K562 (cell line): ENCODE data around the gene TUBB2A. TPM values are rescaled to one million over a fixed set of nuclear protein-coding genes. Genes with fewer than 3 reads are reported as not detected.

ENCODE experiments used
- BCOR ChIP-seq: fragments of 450-650 bp; IDR thresholded peaks from 2 replicates; pipeline ENCODE4 v1.6.1; 2016
- DDX20 ChIP-seq: fragments of 450-650 bp; IDR thresholded peaks from 2 replicates; pipeline ENCODE4 v1.6.1; 2016; ENCODE audit warnings: missing genetic modification characterization, low read depth, mild to moderate bottlenecking, missing compliant biosample characterization, moderate library complexity
- DPF2 ChIP-seq: fragments of 450-650 bp; IDR thresholded peaks from 2 replicates; pipeline ENCODE4 v1.6.1; 2016
- HDAC6 ChIP-seq: IDR thresholded peaks from 2 replicates; pipeline ENCODE4 v1.6.1; 2012; ENCODE audit warnings: low read depth, mild to moderate bottlenecking, control low read depth, inconsistent platforms, low read length, moderate library complexity
- NEUROD1 ChIP-seq: fragments of 150-350 bp; IDR thresholded peaks from 2 replicates; pipeline ENCODE4 v1.6.1; 2014; ENCODE audit warnings: borderline replicate concordance, low read length, low read depth; ENCODE audit not compliant: partially characterized antibody
- PHTF2 ChIP-seq: fragments of 250-450 bp; sonication (Bioruptor Pico); IDR thresholded peaks from 2 replicates; pipeline ENCODE4 v1.5.0; 2021; ENCODE audit warnings: mild to moderate bottlenecking
- RFX7 ChIP-seq: fragments of 250-450 bp; sonication (Bioruptor Pico); IDR thresholded peaks from 2 replicates; pipeline ENCODE4 v1.5.1; 2021; ENCODE audit warnings: mild to moderate bottlenecking
- ZFX ChIP-seq: sonication (generic); formaldehyde crosslinking; IDR thresholded peaks from 2 replicates; pipeline ENCODE4 v1.8.0; 2022; ENCODE audit warnings: mild to moderate bottlenecking, missing genetic modification reagents, moderate library complexity
- ZMIZ1 ChIP-seq, 2 experiments: fragments of 150-350 bp in 1 of 2; IDR thresholded peaks; 2 replicates each; pipeline ENCODE4 v1.6.1; 2012 to 2016; ENCODE audit warnings: low read depth in 2 of 2, low read length in 2 of 2, mild to moderate bottlenecking in 1 of 2, moderate library complexity in 1 of 2
- ZNF407 ChIP-seq: fragments of 450-650 bp; IDR thresholded peaks from 2 replicates; pipeline ENCODE4 v1.6.1; 2016; ENCODE audit warnings: low read depth
- ZNF551 ChIP-seq: fragments of 250-450 bp; sonication (Bioruptor Pico); IDR thresholded peaks from 2 replicates; pipeline ENCODE4 v1.5.0; 2021; ENCODE audit warnings: mild to moderate bottlenecking, moderate library complexity
- ZNF707 ChIP-seq: fragments of 250-450 bp; sonication (Bioruptor Pico); conservative IDR thresholded peaks from 2 replicates; pipeline ENCODE4 v1.8.0; 2022; ENCODE audit warnings: inconsistent platforms, mild to moderate bottlenecking, moderate library complexity
- ZNF75A ChIP-seq: fragments of 450-650 bp; formaldehyde crosslinking; IDR thresholded peaks from 2 replicates; pipeline ENCODE4 v1.4.0; 2020; ENCODE audit warnings: mild to moderate bottlenecking
- polyA plus RNA-seq, 8 experiments: library from polyadenylated mRNA; depleted of rRNA in 4 of 8; stranded (reverse) in 5 of 8; unstranded in 3 of 8; fragments of >200 nt; fragmentation: Nextera tagmentation in 2 of 8; fragmentation: Illumina TruSeq in 1 of 8; extraction: Ambion mirVana in 2 of 8; extraction: Trizol in 1 of 8; gene quantifications; 2 replicates each; pipeline versions ENCODE4 v1.2.1 to v1.2.3, GENCODE V29; 2011 to 2014; ENCODE audit warnings: inconsistent platforms in 1 of 8, missing spikeins in 1 of 8
- total RNA-seq, 7 experiments: library from RNA; depleted of rRNA in 6 of 7; stranded (reverse); fragments of >200 nt in 6 of 7; fragmentation: Illumina TruSeq in 2 of 7; extraction: Trizol in 2 of 7; gene quantifications; 2 replicates each; pipeline versions ENCODE4 v1.2.1 to v1.2.3, GENCODE V29; 2011 to 2021; ENCODE audit warnings: low replicate concordance in 1 of 7
- TF ChIP-seq, protein P1 (sequence below), 2 experiments: fragments of 450-650 bp; conservative IDR thresholded peaks; 2 replicates each; pipeline ENCODE4 v1.6.1; 2017; ENCODE audit warnings: mild to moderate bottlenecking in 2 of 2, moderate library complexity in 2 of 2

Gene TUBB2A
- total and polyA plus RNA-seq, 9 of the 15 experiments (the other 6 are each of a cell fraction or from before 2014, with no cell fraction given), result 3.6 to 92.1 (median 45.6) TPM

GRCh38 chr6:3165631-3166534, 8.5 kb upstream of the TUBB2A start (continued):
- TF ChIP-seq ZNF407, result no peak
- no peak for TF ChIP-seq RFX7 (CRISPR knock-in tag)
- TF ChIP-seq, protein P1, sequence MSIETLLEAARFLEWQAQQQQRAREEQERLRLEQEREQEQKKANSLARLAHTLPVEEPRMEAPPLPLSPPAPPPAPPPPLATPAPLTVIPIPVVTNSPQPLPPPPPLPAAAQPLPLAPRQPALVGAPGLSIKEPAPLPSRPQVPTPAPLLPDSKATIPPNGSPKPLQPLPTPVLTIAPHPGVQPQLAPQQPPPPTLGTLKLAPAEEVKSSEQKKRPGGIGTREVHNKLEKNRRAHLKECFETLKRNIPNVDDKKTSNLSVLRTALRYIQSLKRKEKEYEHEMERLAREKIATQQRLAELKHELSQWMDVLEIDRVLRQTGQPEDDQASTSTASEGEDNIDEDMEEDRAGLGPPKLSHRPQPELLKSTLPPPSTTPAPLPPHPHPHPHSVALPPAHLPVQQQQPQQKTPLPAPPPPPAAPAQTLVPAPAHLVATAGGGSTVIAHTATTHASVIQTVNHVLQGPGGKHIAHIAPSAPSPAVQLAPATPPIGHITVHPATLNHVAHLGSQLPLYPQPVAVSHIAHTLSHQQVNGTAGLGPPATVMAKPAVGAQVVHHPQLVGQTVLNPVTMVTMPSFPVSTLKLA (conservative IDR thresholded peaks at IDR 0.05), result 0 out of 4 replicates have a peak, but pooled peaks of 1 of the 2 experiments have one; percentile 33
- no peak for TF ChIP-seq DDX20 (tag)
- no peak for TF ChIP-seq NEUROD1
- no peak for TF ChIP-seq BCOR
- no peak for TF ChIP-seq HDAC6
- no peak for TF ChIP-seq ZNF551
- no peak for TF ChIP-seq ZMIZ1 (IDR thresholded peaks at IDR 0.05; ENCODE audit: low read depth in 2 of 2, low read length in 2 of 2)
- no peak for TF ChIP-seq PHTF2 (CRISPR knock-in tag)
- peak; percentile 83 for TF ChIP-seq DPF2
- no peak for TF ChIP-seq ZNF75A (CRISPR knock-in tag)
- no peak; the same call in 1 of the 2 replicates for TF ChIP-seq ZFX (CRISPR knock-in tag)
- no peak for TF ChIP-seq ZNF707 (CRISPR knock-in tag)
